ENCODE results near the gene ZNF576. TPM values are rescaled to one million over a fixed set of nuclear protein-coding genes. Genes with fewer than 3 reads are reported as not detected.

The ZNF576 gene
- total and polyA plus RNA-seq, 2 of the 13 experiments (the other 11 are each of a cell fraction or from before 2014, with no cell fraction given) = 7.2 to 9.6 TPM

- TF ChIP-seq SMYD3 (CRISPR knock-in tag; IDR thresholded peaks at IDR 0.05) (no peak; the same call in 1 of the 2 replicates), SP2 (CRISPR knock-in tag; IDR thresholded peaks at IDR 0.05) (0 out of 2 replicates have a peak, but pooled peaks have one; percentile 17), NFYB (CRISPR knock-in tag; IDR thresholded peaks at IDR 0.05) (peak; percentile 3; the same call in 1 of the 2 replicates), KAT8 (CRISPR knock-in tag; IDR thresholded peaks at IDR 0.05) (peak; percentile 68), RARG (CRISPR knock-in tag; IDR thresholded peaks at IDR 0.05; ENCODE audit: low read depth) (0 out of 2 replicates have a peak, but pooled peaks have one; percentile 16), ZNF335 (CRISPR knock-in tag; IDR thresholded peaks at IDR 0.05) (peak; percentile 62; the same call in 1 of the 2 replicates), ZNF644 (CRISPR knock-in tag; IDR thresholded peaks at IDR 0.05; ENCODE audit: low read depth) (0 out of 2 replicates have a peak, but pooled peaks have one; percentile 38), FOXC1 (CRISPR knock-in tag; IDR thresholded peaks at IDR 0.05; ENCODE audit: borderline replicate concordance) (no peak), PHF5A (CRISPR knock-in tag; IDR thresholded peaks at IDR 0.05; ENCODE audit: low read depth, unreplicated experiment) (no peak), ISL2 (CRISPR knock-in tag; IDR thresholded peaks at IDR 0.05) (peak; percentile 14; the same call in 1 of the 2 replicates), ZNF691 (CRISPR knock-in tag; IDR thresholded peaks at IDR 0.05; ENCODE audit: borderline replicate concordance, low read depth) (0 out of 2 replicates have a peak, but pooled peaks have one; percentile 41), XRCC5 (optimal IDR thresholded peaks at IDR 0.05; ENCODE audit: low read length) (no peak), GATAD1 (CRISPR knock-in tag; IDR thresholded peaks at IDR 0.05) (peak; percentile 85; the same call in 1 of the 2 replicates), GATAD2A (CRISPR knock-in tag; IDR thresholded peaks at IDR 0.05) (peak; percentile 20; the same call in 1 of the 2 replicates), ZMYM4 (CRISPR knock-in tag; IDR thresholded peaks at IDR 0.05) (peak; percentile 38; the same call in 1 of the 2 replicates), ZNF747 (CRISPR knock-in tag; IDR thresholded peaks at IDR 0.05; ENCODE audit: borderline replicate concordance) (0 out of 2 replicates have a peak, but pooled peaks have one; percentile 16), ZHX2 (IDR thresholded peaks at IDR 0.05; ENCODE audit: low read depth) (0 out of 2 replicates have a peak, but pooled peaks have one; percentile 55), ZHX2 (CRISPR knock-in tag; IDR thresholded peaks at IDR 0.05; ENCODE audit: borderline replicate concordance) (no peak), YEATS2 (CRISPR knock-in tag; IDR thresholded peaks at IDR 0.05; ENCODE audit: borderline replicate concordance) (peak; percentile 80), GPBP1L1 (CRISPR knock-in tag; IDR thresholded peaks at IDR 0.05) (no peak), TSC22D2 (CRISPR knock-in tag; IDR thresholded peaks at IDR 0.05; ENCODE audit: borderline replicate concordance) (peak; percentile 32; the same call in 1 of the 2 replicates), SKI (IDR thresholded peaks at IDR 0.05; ENCODE audit: partially characterized antibody) (no peak), ZBTB38 (CRISPR knock-in tag; IDR thresholded peaks at IDR 0.05) (peak; percentile 40; the same call in 1 of the 2 replicates), ZBTB7A (CRISPR knock-in tag; IDR thresholded peaks at IDR 0.05) (peak; percentile 62; the same call in 1 of the 2 replicates), POLR2AphosphoS5 (IDR thresholded peaks at IDR 0.05; ENCODE audit: low read depth, low read length) (peak; percentile 76)
Measured at GRCh38 chr19:43618921-43619261, 22.5 kb downstream of the ZNF576 start (continued).
